ENCODE results near the gene TCEA2. TPM values are rescaled to one million over a fixed set of nuclear protein-coding genes. Genes with fewer than 3 reads are reported as not detected.
A peak's percentile ranks its signal among the peaks of the same experiment; 100 is the strongest.

Gene TCEA2
- total RNA-seq, 1 donor from 2014 or later, result 73.1 TPM

DNA sequence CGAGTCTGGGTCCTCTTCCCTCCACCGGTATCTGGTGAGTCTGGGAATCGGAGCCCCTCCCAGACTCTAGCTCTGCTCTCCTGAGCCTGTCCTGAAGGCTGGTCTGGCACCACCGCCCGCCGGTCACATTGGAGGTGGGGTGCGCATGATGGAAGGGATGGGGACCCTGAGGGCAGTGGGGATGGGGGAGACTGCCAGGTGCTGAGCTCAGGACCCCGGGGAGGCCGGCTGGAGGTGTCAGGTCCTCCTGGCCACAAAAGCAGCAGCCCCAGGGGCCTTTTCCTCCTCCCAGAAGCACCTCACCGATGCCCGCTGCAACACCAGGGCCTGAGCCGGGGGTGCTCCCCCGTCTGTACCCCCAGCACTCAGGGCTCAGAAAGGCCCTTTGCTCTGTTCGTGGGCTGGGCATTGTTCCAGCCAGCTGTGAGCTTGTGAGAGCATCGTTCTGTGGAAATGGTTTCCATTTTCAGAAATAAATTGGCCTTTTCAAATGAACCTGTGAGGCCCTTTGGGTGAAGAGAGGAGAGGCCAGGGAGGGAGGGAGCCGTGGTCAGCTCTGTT lies 46.9 kb downstream of the TCEA2 start:
- H3K27ac Mint-ChIP-seq (ENCODE audit: unreplicated experiment), result no peak overlapping the region
- no peaks in the 10 kb centered on the region for H3K36me3 Mint-ChIP-seq (ENCODE audit: unreplicated experiment)
- no peaks in the 10 kb centered on the region for H3K9me3 Mint-ChIP-seq (ENCODE audit: unreplicated experiment)
- TF ChIP-seq, protein P1, sequence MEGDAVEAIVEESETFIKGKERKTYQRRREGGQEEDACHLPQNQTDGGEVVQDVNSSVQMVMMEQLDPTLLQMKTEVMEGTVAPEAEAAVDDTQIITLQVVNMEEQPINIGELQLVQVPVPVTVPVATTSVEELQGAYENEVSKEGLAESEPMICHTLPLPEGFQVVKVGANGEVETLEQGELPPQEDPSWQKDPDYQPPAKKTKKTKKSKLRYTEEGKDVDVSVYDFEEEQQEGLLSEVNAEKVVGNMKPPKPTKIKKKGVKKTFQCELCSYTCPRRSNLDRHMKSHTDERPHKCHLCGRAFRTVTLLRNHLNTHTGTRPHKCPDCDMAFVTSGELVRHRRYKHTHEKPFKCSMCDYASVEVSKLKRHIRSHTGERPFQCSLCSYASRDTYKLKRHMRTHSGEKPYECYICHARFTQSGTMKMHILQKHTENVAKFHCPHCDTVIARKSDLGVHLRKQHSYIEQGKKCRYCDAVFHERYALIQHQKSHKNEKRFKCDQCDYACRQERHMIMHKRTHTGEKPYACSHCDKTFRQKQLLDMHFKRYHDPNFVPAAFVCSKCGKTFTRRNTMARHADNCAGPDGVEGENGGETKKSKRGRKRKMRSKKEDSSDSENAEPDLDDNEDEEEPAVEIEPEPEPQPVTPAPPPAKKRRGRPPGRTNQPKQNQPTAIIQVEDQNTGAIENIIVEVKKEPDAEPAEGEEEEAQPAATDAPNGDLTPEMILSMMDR (IDR thresholded peaks at IDR 0.05), result no peak
- DNase-seq (ENCODE audit: extremely low spot score, unreplicated experiment), result peak; percentile 79
- H3K27me3 Mint-ChIP-seq (ENCODE audit: unreplicated experiment), result peaks cover 8% of the 10 kb centered on the region
- H3K4me3 Mint-ChIP-seq (ENCODE audit: unreplicated experiment), result no peak overlapping the region
- H3K4me1 Mint-ChIP-seq (ENCODE audit: unreplicated experiment), result no peaks in the 10 kb centered on the region

DNA sequence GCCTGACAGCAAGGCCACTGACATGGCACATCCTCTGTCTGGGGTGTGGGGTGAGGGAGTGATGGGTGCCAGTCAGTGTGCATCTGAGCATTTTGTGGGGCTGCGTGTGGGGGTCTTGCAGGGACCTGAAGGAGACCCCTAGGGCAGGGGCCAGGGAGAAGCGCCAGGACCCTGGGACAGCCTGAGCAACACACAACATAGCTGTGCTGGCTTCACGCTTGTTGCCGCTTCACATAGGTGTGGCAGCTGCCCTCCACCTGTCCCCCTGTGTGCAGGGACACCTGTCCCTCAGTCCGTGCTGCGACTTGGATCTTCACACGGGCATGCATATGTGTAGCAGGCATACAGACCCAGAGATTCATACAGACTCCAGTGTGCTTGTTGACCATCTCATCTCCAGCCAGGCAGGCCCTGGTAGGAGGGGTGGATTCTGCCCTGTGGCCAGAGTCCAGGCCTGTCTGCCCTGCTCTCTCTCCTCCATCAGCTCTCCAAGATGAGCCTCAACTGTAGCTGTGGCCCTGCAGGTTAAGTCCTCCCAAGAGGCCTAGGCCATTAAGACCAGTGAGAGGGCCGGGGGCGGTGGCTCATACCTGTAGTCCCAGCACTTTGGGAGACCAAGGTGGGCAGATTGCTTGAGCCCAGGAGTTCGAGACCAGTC lies 47.5 kb downstream of the TCEA2 start:
- H3K4me3 Mint-ChIP-seq (ENCODE audit: unreplicated experiment), result no peak overlapping the region
- H3K36me3 Mint-ChIP-seq (ENCODE audit: unreplicated experiment), result no peaks in the 10 kb centered on the region
- H3K4me1 Mint-ChIP-seq (ENCODE audit: unreplicated experiment), result no peaks in the 10 kb centered on the region
- no peak overlapping the region for H3K27ac Mint-ChIP-seq (ENCODE audit: unreplicated experiment)
- no peaks in the 10 kb centered on the region for H3K9me3 Mint-ChIP-seq (ENCODE audit: unreplicated experiment)
- peaks cover 8% of the 10 kb centered on the region for H3K27me3 Mint-ChIP-seq (ENCODE audit: unreplicated experiment)
- TF ChIP-seq, protein P1 (IDR thresholded peaks at IDR 0.05), result no peak
- DNase-seq (ENCODE audit: extremely low spot score, unreplicated experiment), result peak; percentile 78

DNA sequence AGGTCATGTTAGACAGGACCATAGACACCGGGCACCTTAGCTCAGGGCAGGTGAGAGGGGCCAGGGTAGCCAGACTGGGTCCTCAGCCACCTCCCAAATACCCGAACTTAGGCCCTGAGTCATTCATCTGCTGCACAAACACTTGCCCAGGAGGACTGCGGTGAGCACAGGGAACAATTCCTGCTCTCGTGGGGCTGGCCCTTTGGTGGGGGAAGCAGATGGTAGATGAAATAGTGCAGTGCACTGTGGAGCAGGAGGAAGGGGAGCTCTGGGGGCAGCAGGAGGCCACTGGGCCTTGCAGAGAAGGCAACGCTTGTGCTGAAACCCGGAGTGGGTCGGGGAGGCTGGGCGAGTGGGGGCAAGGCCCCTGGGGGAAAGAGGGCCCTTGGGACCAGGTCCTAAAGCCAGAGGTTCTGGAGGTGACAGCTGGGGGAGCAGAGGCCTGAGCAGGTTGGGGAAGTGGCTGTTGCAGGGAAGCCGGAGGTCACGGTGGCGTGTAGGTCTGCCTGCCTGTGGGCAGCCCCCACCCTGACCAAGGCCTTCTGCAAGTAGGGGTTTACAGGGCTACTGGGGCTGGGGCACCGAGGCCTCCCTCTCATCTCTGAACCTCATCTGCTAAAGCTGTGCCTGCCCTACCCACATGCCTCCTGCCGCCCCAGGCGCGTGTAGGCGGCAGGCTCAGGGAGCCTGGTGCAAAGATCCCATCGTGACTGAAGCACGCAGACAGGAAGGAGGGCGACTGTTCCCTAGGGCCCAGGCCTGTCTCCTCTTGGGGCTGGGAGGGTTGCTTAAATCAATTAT lies 49.0 kb downstream of the TCEA2 start:
- TF ChIP-seq, protein P1 (IDR thresholded peaks at IDR 0.05), result no peak
- H3K4me1 Mint-ChIP-seq (ENCODE audit: unreplicated experiment), result no peaks in the 10 kb centered on the region
- no peaks in the 10 kb centered on the region for H3K27me3 Mint-ChIP-seq (ENCODE audit: unreplicated experiment)
- H3K4me3 Mint-ChIP-seq (ENCODE audit: unreplicated experiment), result no peak overlapping the region
- no peak overlapping the region for H3K27ac Mint-ChIP-seq (ENCODE audit: unreplicated experiment)
- H3K36me3 Mint-ChIP-seq (ENCODE audit: unreplicated experiment), result no peaks in the 10 kb centered on the region
- DNase-seq (ENCODE audit: extremely low spot score, unreplicated experiment), result peak; percentile 67
- no peaks in the 10 kb centered on the region for H3K9me3 Mint-ChIP-seq (ENCODE audit: unreplicated experiment)

DNA sequence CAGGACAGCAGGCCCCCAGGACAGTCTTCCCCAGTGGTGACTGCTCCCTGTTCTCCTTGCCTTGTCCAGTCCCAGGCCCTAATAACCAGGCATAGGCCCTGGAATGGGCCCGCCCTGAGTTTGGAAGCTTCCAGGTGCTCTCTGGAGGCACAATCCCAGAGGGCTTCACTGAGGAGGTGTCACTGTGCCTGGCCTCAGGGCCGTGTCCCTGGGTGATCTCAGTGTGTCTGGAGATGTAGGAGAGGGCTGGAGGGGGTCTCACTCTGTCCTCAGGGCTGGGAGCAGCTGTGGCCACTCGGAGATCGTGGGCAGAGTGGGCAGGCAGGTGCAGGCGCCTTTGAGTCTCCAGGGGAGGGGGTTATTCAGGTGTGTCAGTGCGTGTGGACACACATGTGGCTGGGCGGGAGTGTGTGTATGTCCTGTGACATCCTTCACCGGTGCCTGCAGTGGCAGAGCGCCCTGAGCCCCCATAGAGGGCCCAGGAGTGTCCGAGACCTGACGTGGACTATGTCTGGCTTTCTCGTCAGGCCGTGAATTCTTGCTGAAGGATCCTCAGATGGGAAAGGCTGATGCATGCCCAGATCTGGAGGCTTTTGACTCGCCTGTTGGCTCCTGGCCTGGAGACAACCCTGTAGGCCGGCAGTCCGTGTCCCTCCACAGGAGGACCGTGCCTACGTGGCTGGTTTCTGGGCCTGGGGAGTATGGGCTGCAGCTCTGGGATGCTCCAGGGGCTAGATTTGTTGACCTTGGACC lies 49.9 kb downstream of the TCEA2 start:
- H3K4me1 Mint-ChIP-seq (ENCODE audit: unreplicated experiment), result no peaks in the 10 kb centered on the region
- H3K9me3 Mint-ChIP-seq (ENCODE audit: unreplicated experiment), result no peaks in the 10 kb centered on the region
- TF ChIP-seq, protein P1 (IDR thresholded peaks at IDR 0.05), result no peak
- H3K36me3 Mint-ChIP-seq (ENCODE audit: unreplicated experiment), result no peaks in the 10 kb centered on the region
- no peaks in the 10 kb centered on the region for H3K27me3 Mint-ChIP-seq (ENCODE audit: unreplicated experiment)
- H3K4me3 Mint-ChIP-seq (ENCODE audit: unreplicated experiment), result no peak overlapping the region
- H3K27ac Mint-ChIP-seq (ENCODE audit: unreplicated experiment), result no peak overlapping the region
- DNase-seq (ENCODE audit: extremely low spot score, unreplicated experiment), result peak; percentile 81
